Body of pancreas (tissue), 4 donors: Measurements from ENCODE around the gene TCF12.
"Not testable (repeated sequence)": the region's sequence is repeated elsewhere in the genome, so short reads cannot be mapped to it uniquely, and the experiment has no call there.

Experiments used
- CTCF ChIP-seq, 7 experiments: fragments of 450-650 bp in 4 of 7; fragments of 200-600 bp in 3 of 7; sonication (generic) in 3 of 7; IDR thresholded peaks; one replicate each; pipeline ENCODE4 v1.5.1; 2016 to 2019; ENCODE audit warnings: antibody characterized with exemption in 7 of 7
- POLR2A ChIP-seq, 3 donors: fragments of 450-650 bp; IDR thresholded peaks; one replicate each; pipeline ENCODE4 v1.6.1; 2016; ENCODE audit warnings: antibody characterized with exemption in 3 of 3, mild to moderate bottlenecking in 2 of 3

- TF ChIP-seq CTCF, POLR2A (IDR thresholded peaks at IDR 0.05): not testable (repeated sequence)
These were observed 232.4 kb downstream of the TCF12 start for GRCh38 chr15:57150866-57151203.
